Pulmonary artery endothelial cell (primary cell): ENCODE data around the gene PCBP1. TPM values are rescaled to one million over a fixed set of nuclear protein-coding genes. Genes with fewer than 3 reads are reported as not detected.
"Not testable (repeated sequence)": the region's sequence is repeated elsewhere in the genome, so short reads cannot be mapped to it uniquely, and the experiment has no call there.

ENCODE experiments used
- DNase-seq: peaks from one replicate; pipeline ENCODE4 v3.0.0-alpha.2; 2011; ENCODE audit warnings: low read depth, low spot score
- total RNA-seq: library from RNA; depleted of rRNA; stranded (reverse); fragments of >200 nt; gene quantifications from 2 replicates; pipeline ENCODE4 v1.2.3, GENCODE V29; 2014

PCBP1 gene
- total RNA-seq, 1 donor from 2014 or later, result 47.0 TPM

DNA sequence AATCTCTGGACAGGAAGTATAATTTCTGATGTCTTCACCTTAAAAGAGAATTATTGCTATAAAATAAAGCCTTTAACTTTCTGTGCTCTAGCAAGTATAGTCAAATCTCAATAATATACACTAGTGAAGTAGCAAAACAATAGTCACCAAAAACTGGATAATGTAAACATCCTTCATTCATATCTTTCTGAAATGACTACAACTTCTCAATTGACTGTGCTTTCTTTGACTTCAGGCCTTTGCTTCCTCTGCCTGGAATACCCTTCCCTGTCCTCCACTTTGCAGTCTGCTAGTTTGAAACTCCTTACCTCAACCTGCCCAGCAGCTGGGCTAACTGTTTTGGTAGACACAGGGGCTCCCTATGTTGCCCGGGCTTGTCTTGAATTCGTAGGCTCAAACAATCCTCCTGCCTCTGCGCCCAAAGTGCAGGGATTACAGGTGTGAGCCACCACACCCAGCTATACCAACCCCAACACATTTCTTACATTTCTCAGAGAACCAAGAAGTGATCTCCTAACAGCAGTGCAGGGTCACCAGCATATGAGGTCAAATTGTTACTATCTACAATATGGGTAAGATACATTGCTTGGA, 6.6 kb upstream of the PCBP1 start:
- no peak for DNase-seq

DNA sequence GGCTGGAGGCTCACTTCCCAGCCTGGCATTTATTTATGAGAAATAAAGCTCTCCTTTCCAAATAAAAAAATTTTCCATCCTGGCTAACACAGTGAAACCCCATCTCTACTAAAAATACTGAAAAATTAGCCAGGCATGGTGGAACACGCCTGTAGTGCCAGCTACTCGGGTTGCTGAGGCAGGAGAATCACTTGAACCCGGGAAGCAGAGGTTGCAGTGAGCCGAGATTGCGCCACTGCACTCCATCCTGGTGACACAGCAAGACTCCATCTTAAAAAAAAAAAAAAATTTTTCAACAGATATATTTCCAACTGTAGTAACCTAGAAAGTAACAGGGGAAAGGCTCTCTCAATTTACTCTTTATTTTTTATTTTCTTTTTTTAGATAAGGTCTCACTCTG, 6.1 kb upstream of the PCBP1 start:
- no peak for DNase-seq

DNA sequence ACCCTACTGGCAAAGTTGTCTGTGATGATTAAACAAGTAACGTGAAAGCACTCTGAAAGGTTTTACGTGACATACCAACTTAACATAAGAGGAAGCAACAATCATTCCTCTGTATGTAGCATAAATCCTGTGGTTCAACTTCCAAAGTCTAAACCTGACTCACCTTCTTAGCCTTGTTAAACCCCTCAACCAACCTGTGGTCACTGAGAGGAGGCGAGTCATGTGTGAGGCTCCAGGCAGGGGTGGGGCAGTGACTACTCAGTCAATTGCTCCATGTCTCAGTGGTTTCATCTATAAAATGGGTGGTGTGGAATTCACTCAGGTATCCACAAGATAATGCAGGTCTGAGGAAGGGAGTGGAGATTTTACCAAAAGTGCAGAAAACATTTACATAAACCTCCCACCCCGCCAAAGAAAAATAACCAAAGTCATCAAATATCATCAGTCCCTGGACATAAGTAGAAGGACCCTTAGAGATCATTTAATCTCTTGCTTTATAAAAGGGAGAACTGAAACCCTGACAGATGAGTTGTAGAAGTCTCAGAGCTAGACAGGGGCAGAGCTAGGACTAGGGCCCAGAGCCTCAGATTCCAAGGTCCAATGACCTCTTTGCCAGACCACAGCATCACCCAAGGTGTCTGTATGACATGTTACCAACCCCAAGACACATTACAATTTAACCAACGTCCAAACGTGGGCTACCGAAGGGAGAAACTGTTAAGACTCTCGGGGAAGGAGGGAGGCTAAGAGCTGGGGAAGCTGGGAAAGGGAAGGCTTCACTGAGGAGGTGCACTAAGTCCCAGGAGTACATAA, 3.7 kb upstream of the PCBP1 start:
- DNase-seq, result no peak

DNA sequence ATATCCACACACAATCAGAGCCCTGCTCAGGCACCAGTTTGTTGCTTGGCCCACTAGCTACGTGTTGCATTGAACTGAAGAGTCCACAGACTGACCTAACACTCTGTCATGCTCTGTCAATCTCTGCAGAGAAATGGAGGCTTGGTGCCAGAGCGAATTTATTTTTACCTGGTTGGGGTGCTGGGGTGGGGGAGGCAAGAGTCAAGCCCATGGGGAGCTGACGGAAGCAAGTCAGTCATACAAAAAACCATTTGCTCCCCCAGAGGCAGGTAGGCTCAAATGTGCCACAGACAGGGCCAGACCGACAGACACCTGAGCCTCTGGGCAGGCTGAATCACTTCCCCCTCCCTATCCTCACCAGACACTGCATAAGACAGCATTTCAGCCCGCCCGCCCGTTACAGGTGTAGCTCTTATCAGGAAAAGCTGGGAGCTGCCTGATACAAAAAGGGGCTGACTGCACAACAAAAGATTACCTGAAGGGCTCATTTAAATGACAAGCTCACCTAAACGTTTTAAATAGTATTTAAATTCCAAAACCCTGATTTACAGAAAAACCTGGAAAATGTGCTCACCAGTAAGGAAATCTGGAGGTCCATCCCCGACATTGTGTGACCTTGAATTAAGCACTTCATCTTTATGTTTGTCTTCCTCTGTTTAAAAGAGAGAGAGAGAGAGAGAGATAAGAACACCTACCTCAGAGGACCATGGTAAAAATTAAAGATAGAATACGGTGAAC, 2.1 kb upstream of the PCBP1 start:
- DNase-seq, result no peak

DNA sequence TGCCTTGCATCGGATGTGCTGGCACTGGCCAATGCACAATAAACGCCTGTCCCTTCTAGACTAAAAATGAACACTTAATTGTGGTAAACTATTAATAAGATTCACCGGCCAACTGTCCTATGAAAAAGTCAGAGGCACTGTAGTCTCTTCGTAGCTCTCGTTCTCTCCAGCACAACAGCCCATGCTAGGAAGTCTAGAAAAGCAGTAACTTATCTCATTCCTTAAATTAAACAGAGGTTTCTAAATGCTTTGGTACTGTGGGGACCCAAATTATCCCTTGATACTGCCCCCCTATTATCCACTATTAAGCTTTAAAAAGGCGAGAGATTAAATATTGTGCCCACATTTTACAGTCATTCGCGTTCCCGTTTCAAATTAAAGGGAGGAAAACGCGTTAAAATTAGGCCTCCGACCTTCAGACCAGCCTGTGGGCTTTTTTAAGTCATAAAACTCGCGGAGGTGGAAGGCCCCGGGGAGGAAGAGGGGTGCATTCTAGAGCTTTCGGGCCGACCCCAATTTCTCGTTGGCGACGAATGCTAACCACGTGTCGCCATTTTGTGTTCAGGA, 1.5 kb upstream of the PCBP1 start:
- DNase-seq, result no peak

DNA sequence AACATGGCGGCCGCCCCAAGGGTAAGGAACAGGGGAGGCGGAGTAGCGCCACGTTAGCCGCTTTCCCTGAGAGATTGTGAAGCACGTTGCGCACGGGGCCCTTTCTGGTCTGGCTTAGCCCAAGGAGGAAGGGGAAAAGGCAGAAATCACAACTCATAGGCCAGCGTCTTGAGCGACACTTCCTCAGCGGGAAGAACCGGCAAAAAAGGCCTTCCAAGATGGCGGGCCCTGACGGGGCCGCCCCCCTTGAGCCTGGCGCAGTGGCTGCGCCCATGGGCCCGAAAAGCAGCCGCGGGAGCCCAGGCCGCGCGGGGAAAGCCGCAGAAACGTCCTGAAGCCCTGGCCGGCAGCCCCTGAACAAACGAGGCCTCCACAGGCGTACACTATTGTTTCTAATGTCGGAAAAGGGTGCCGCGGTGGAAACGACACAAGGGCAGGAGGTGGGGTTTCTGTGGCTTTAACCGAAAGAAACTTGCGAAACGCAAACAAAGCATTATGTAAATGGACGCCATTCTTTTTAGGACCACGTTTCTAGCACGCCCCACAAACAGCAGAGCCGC, 919 bp upstream of the PCBP1 start:
- DNase-seq, result peak; percentile 79

DNA sequence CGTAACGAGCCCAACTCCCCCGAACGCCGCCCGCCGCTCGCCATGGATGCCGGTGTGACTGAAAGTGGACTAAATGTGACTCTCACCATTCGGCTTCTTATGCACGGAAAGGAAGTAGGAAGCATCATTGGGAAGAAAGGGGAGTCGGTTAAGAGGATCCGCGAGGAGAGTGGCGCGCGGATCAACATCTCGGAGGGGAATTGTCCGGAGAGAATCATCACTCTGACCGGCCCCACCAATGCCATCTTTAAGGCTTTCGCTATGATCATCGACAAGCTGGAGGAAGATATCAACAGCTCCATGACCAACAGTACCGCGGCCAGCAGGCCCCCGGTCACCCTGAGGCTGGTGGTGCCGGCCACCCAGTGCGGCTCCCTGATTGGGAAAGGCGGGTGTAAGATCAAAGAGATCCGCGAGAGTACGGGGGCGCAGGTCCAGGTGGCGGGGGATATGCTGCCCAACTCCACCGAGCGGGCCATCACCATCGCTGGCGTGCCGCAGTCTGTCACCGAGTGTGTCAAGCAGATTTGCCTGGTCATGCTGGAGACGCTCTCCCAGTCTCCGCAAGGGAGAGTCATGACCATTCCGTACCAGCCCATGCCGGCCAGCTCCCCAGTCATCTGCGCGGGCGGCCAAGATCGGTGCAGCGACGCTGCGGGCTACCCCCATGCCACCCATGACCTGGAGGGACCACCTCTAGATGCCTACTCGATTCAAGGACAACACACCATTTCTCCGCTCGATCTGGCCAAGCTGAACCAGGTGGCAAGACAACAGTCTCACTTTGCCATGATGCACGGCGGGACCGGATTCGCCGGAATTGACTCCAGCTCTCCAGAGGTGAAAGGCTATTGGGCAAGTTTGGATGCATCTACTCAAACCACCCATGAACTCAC, 673 bp downstream of the PCBP1 start:
- no peak for DNase-seq

DNA sequence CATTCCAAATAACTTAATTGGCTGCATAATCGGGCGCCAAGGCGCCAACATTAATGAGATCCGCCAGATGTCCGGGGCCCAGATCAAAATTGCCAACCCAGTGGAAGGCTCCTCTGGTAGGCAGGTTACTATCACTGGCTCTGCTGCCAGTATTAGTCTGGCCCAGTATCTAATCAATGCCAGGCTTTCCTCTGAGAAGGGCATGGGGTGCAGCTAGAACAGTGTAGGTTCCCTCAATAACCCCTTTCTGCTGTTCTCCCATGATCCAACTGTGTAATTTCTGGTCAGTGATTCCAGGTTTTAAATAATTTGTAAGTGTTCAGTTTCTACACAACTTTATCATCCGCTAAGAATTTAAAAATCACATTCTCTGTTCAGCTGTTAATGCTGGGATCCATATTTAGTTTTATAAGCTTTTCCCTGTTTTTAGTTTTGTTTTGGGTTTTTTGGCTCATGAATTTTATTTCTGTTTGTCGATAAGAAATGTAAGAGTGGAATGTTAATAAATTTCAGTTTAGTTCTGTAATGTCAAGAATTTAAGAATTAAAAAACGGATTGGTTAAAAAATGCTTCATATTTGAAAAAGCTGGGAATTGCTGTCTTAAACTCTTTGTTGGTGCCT, 1.4 kb downstream of the PCBP1 start:
- DNase-seq, result no peak

DNA sequence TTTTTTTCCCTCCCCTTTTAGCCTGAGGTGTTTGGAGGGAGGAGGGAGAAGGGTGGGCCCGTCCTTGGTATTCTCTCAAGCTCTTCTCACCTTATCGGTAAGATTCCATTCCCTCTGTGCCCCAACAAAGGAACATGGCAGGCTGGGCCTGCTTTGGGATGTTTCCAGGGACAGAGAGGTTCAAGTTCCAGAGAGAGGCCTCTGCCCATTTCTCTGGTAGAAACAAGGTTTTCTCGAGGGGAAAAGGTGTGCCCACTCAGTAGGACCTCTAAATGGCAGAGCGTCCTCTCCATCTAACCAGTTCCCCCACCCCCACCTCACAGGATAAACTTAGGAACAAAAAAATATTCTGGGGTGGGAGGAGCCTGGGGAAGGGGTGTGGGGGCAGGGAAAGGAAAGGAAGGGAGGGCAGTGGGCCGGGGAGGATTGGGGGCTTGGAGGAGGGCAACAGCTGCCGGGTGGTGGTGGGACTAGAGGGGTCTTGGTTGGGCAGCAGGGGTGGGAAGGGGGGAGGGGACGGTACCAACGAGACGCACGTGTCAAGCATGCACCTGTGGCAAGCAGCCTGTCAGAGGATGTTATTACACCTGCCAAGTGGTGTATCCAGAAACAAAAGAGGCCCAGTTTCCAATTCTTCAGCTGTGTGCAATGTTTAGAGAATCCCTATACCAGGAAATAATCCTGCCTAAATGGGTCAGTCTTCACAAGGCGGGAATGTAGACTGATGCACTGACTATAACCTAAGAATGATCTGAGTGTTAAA, 2.1 kb downstream of the PCBP1 start:
- DNase-seq, result no peak

DNA sequence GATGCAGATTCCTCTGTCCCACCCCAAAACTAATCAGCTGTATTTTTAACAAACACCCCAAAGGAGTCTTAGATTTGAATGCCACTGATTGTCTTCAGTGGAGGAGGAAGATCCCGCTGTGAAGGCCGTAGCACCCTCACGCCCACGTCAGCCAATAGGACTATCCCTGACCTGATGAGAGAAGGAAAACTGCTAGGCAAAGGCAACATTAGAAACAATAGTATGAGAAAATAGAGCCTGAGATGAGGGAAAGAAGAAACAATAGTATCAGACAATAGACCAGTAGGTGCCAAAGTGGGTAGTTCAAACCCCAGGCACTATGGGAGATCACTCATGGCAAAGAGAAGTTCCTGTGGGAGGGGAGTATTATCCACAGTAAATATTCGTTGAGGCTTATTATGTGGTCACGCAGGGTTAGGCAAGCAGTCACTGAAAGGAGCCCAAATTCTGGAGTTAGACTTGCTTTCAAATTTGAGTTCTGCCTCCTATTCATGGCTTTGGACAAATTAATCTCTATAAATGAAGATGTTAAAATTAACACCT, 2.8 kb downstream of the PCBP1 start:
- DNase-seq, result no peak

DNA sequence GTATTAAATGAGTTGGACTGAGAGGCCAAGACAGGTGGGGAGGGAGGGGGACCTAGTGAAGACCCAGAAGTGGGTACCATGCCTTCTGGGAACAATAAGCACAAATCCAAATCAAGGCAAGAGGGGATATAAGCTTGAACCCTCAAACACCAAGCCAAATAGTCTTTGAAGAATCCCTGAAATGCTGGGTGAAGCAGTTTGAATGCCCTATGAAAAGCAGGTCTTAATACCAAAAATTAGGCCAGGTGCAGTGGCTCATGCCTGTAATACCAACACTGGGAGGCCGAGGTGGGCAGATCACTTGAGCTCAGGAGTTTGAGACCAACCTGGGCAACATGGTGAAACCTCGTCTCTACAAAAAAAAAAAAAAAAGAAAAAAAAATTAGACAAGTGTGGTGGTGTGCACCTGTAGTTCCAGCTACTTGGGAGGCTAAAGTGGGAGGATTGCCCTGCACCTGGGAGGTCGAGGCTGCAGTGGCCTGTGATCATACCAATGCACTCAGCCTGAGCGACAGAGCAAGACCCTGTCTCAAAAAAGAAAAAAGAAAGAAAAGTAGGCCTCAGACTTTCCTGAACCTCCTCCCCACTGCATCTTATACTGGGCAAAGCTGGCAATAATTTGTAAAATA, 3.5 kb downstream of the PCBP1 start:
- DNase-seq, result no peak

DNA sequence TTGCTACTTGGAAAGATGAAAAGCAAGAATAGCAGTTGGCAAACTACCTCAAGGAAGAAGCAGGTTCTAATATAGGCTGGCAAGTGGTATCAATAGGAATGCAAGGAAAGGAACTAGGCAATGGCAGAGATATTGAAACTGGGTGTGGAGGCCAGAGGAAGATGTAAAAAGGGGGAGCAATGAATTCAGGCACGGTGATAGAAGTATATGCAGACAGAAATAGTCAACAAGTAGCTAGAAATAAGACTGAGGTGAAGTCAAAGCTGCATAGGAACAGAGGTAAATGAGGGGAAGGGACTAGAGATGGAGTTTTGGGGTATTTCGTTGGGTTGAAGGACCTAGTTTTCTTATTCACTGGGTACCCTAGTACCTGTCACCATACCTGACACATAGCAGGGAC, 4.1 kb downstream of the PCBP1 start:
- no peak for DNase-seq

DNA sequence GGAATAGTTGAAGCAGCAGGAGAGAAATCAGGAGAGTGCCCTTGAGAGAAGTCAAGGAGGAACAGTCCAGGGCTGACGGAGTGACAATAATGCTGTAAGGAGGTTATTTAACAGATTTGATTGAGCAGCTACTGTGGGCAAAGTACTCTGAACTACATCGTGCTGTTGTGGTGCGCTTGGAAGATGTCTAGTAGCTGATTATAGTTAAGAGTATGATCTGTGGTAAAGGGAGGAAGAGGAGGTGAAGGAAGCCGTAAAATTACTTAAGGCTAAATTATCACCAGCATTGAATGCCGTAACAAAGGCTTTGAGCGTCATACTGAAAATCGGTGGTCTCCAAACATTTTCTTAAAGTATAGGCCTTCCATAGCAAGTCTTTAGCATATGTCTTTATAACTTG, 4.5 kb downstream of the PCBP1 start:
- no peak for DNase-seq

DNA sequence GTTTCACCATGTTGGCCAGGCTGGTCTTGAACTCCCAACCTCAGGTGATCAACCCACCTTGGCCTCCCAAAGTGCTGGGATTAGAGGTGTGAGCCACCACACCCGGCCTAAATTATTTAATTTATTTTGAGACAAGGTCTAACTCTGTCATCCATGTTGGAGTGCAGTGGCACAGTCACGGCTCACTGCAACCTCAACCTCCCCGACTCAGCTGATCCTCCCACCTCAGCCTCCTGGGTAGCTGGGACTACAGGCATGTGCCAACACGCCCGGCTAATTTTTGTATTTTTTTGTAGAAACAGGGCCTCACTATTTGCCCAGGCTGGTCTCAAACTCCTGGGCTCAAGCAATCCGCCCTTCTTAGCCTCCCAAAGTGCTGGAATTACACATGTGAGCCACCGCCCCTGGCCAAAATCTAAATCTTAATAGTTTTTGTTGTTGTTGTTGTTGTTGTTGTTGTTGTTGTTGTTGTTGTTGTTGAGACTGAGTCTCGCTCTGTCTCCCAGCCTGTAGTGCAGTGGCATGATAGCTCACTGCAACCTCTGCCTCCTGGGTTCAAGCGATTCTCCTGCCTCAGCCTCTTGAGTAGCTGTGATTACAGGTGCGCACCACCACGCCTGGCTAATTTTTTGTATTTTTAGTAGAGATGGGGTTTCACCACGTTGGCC, 5.4 kb downstream of the PCBP1 start:
- DNase-seq, result not testable (repeated sequence)

DNA sequence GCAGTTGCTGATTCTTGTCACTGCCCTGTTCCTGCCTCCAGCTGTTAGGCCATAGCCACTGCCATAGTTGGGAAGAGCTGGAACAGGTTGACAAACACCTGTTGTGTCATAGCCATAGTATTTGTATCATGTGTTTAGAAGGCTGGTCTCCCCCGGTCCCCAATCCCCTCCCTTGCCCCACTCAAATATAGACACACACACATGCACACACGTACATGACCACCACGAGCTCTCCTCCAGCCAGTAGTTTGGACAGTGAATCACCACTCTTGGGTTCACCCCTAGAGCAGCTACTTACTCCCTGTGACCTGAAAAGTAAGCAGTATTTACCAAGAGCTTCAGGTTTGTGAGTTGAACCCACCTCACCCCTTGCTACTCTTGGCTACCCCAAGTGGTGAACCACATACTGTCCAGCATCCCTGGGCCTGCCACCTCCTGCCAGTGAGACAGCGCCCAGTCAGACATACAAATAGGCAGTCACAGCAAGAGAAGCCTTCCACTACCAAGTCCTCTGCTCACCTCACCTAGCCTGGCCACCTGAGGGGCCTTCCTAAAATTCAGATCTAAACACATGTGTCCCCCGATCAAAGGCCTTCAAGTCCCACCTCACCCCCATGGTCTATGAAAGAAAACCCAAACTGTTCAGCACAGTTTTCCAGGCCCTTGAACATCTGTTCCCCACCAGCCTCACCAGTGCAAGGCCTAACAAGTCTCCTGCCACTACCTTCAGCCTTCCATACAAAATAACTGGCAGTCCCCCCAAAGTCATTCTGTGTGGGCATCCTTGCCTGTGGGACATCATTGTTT, 7.1 kb downstream of the PCBP1 start:
- no peak for DNase-seq

DNA sequence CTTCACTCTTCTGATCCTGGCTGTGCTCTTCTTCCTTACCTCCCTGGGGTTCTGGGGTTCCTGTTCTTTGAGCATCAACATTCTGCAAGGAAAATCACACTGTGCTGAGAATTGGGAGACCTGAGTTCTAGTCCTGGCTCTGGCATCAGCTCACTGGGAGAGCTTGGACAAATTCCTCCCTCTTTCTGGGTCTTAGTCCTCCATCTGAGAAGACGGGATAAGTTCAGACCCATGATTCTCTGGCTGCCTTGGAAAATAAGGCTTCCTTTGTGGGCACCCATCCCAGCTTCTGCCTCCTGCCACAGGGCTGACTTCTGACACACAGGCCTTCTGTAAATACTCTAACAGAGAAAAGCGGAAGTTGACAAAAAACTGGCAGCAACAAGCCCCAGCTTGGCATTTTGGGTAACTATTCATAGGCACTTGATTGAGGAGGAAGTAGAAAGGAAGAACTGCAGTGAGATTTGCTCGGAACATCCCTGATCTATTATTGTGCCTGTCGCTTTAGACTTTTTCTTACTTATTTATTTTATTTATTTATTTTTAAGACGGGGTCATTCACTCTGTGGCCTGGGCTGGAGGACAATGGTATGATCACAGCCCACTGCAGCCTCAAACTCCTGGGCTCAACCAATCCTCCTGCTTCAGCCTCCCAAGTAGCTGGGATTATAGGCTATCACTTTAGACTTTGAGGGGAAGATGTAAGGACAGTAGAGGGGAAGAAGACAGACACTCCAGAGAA, 7.9 kb downstream of the PCBP1 start:
- no peak for DNase-seq
